SH-SY5Y (cell line): ENCODE results near the gene CEACAM6.

ENCODE experiments used
- GATA2 ChIP-seq: IDR thresholded peaks from 2 replicates; pipeline ENCODE4 v1.6.1; 2011; ENCODE audit warnings: mild to moderate bottlenecking, low read depth, low read length
- GATA3 ChIP-seq: IDR thresholded peaks from 2 replicates; pipeline ENCODE4 v1.6.1; 2011; ENCODE audit warnings: low read depth, mild to moderate bottlenecking, low read length, moderate library complexity

DNA sequence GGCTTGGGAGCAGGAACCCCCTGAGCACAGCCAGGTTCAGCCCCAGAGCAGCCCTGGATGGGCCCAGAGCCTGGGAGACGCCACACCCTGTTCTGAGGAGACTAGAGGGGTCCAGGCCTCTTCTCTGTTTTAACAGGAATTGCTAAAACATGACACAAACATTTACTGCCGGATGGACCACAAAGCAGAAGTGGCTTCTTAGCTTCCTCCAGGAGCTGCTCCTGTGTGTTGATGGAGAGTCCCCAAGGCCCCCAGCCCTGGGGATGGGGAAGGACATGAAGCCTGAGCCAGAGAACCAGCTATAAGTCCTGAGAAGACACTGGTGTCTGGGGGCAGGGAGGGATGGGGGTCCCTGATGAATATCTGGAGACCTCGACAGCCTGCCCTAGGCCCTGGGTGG, 55.7 kb downstream of the CEACAM6 start:
- no peak for TF ChIP-seq GATA2
- no peak for TF ChIP-seq GATA3
